HEK293 (cell line): Measurements from ENCODE around the gene C1QC.

ENCODE experiments used
- CTCF ChIA-PET: fragments of 350-600 bp; formaldehyde crosslinking; extraction: SDS; loops from one replicate; lab custom pipeline; 2021; ENCODE audit warnings: antibody characterized with exemption; lab: Yijun Ruan, JAX
- POLR2A ChIA-PET: fragments of 300-600 bp; formaldehyde crosslinking; extraction: SDS; loops from one replicate; lab custom pipeline; 2020; ENCODE audit warnings: antibody characterized with exemption, inconsistent platforms; lab: Yijun Ruan, JAX
- H3K27ac ChIP-seq: fragments of 200-500 bp; sonication (Bioruptor generic); 2 replicates; pipeline ENCODE4 v1.5.1; 2014; ENCODE audit warnings: low read depth, low read length, control low read depth, inconsistent platforms; ENCODE audit errors: extremely low read depth
- H3K36me3 ChIP-seq, 2 experiments: fragments of 200-500 bp in 1 of 2; sonication (Bioruptor generic) in 1 of 2; 1 replicate in 1 of 2; 2 replicates in 1 of 2; pipeline ENCODE4 v1.5.1; 2014 to 2017; ENCODE audit warnings: inconsistent platforms in 2 of 2, low read length in 2 of 2; ENCODE audit not compliant: control insufficient read depth in 2 of 2, insufficient read depth in 1 of 2
- H3K4me1 ChIP-seq: fragments of 200-500 bp; sonication (Bioruptor generic); 2 replicates; pipeline ENCODE4 v1.5.1; 2014; ENCODE audit warnings: mild to moderate bottlenecking, low read length, inconsistent platforms; ENCODE audit not compliant: control insufficient read depth, insufficient read depth
- H3K4me3 ChIP-seq: 2 replicates; pipeline ENCODE4 v1.5.1; 2011; ENCODE audit warnings: low read depth, mild to moderate bottlenecking, control low read depth, low read length, moderate library complexity
- H3K9me3 ChIP-seq: fragments of 200-500 bp; sonication (Bioruptor generic); 2 replicates; pipeline ENCODE4 v1.5.1; 2014; ENCODE audit warnings: low read depth, low read length, inconsistent platforms; ENCODE audit not compliant: control insufficient read depth, insufficient read depth
- EGR2 ChIP-seq: fragments of 450-650 bp; formaldehyde crosslinking; IDR thresholded peaks from 2 replicates; pipeline ENCODE4 v1.5.1; 2016; ENCODE audit warnings: low read depth, missing biosample characterization, missing genetic modification characterization
- GLIS2 ChIP-seq: fragments of 450-650 bp; formaldehyde crosslinking; IDR thresholded peaks from 2 replicates; pipeline ENCODE4 v1.5.1; 2016; ENCODE audit warnings: missing biosample characterization, missing genetic modification characterization
- HOXA7 ChIP-seq: sonication (generic); formaldehyde crosslinking; IDR thresholded peaks from 2 replicates; pipeline ENCODE4 v1.8.1; 2022; ENCODE audit warnings: missing genetic modification reagents, borderline replicate concordance
- OSR2 ChIP-seq: fragments of 450-650 bp; formaldehyde crosslinking; IDR thresholded peaks from 2 replicates; pipeline ENCODE4 v1.5.1; 2016; ENCODE audit warnings: missing biosample characterization, missing genetic modification characterization
- SP3 ChIP-seq: fragments of 450-650 bp; formaldehyde crosslinking; IDR thresholded peaks from 2 replicates; pipeline ENCODE4 v1.5.1; 2016; ENCODE audit warnings: missing biosample characterization, missing genetic modification characterization
- ZFHX2 ChIP-seq: fragments of 450-650 bp; formaldehyde crosslinking; conservative IDR thresholded peaks from 2 replicates; pipeline ENCODE4 v1.5.1; 2016; ENCODE audit warnings: missing biosample characterization, missing genetic modification characterization
- ZNF18 ChIP-seq: fragments of 450-650 bp; formaldehyde crosslinking; IDR thresholded peaks from 2 replicates; pipeline ENCODE4 v1.5.1; 2016; ENCODE audit warnings: missing biosample characterization, missing genetic modification characterization
- ZNF184 ChIP-seq: fragments of 450-650 bp; IDR thresholded peaks from 2 replicates; pipeline ENCODE4 v1.5.1; 2018; ENCODE audit warnings: missing biosample characterization, mild to moderate bottlenecking, missing genetic modification characterization
- ZNF394 ChIP-seq: fragments of 450-650 bp; formaldehyde crosslinking; IDR thresholded peaks from 2 replicates; pipeline ENCODE4 v1.5.1; 2016; ENCODE audit warnings: missing biosample characterization, missing genetic modification characterization, mild to moderate bottlenecking, moderate library complexity, borderline replicate concordance
- ZNF404 ChIP-seq: fragments of 450-650 bp; formaldehyde crosslinking; IDR thresholded peaks from 2 replicates; pipeline ENCODE4 v1.5.1; 2017; ENCODE audit warnings: missing biosample characterization, missing genetic modification characterization
- ZNF423 ChIP-seq: fragments of 450-650 bp; formaldehyde crosslinking; IDR thresholded peaks from 2 replicates; pipeline ENCODE4 v1.5.1; 2016; ENCODE audit warnings: missing biosample characterization, missing genetic modification characterization
- ZNF560 ChIP-seq: fragments of 450-650 bp; formaldehyde crosslinking; IDR thresholded peaks from 2 replicates; pipeline ENCODE4 v1.5.1; 2017; ENCODE audit warnings: missing biosample characterization, missing genetic modification characterization, borderline replicate concordance
- ZNF626 ChIP-seq: fragments of 450-650 bp; sonication (Bioruptor Pico); formaldehyde crosslinking; IDR thresholded peaks from 2 replicates; pipeline ENCODE4 v1.5.1; 2018; ENCODE audit warnings: missing biosample characterization, missing genetic modification characterization, inconsistent platforms
- ZNF629 ChIP-seq: fragments of 450-650 bp; formaldehyde crosslinking; IDR thresholded peaks from 2 replicates; pipeline ENCODE4 v1.5.1; 2017; ENCODE audit warnings: missing biosample characterization, missing genetic modification characterization
- ZNF768 ChIP-seq: fragments of 450-650 bp; formaldehyde crosslinking; IDR thresholded peaks from 2 replicates; pipeline ENCODE4 v1.5.1; 2018; ENCODE audit warnings: missing biosample characterization, mild to moderate bottlenecking, missing genetic modification characterization
- ZNF792 ChIP-seq: fragments of 450-650 bp; formaldehyde crosslinking; IDR thresholded peaks from 2 replicates; pipeline ENCODE4 v1.5.1; 2016; ENCODE audit warnings: missing biosample characterization, missing genetic modification characterization
- ZSCAN4 ChIP-seq: fragments of 450-650 bp; formaldehyde crosslinking; IDR thresholded peaks from 2 replicates; pipeline ENCODE4 v1.5.1; 2017; ENCODE audit warnings: missing biosample characterization, missing genetic modification characterization
- TF ChIP-seq, protein P1 (sequence below): fragments of 450-650 bp; formaldehyde crosslinking; IDR thresholded peaks from 2 replicates; pipeline ENCODE4 v1.5.1; 2017; ENCODE audit warnings: missing biosample characterization, missing genetic modification characterization
- TF ChIP-seq, protein P2 (sequence below): fragments of 450-650 bp; formaldehyde crosslinking; IDR thresholded peaks from 2 replicates; pipeline ENCODE4 v1.5.1; 2017; ENCODE audit warnings: missing biosample characterization, missing genetic modification characterization

Gene C1QC

GRCh38 chr1:22612671-22613571 lies 30.5 kb upstream of the C1QC start:
- POLR2A ChIA-PET: no interaction called here
- H3K9me3 ChIP-seq: no peaks in the 10 kb centered on the region
- TF ChIP-seq ZFHX2 (tag by site-specific recombination): 0 out of 2 replicates have a peak, but pooled peaks have one; percentile 9
- TF ChIP-seq EGR2 (tag by site-specific recombination): no peak
- TF ChIP-seq, protein P1, sequence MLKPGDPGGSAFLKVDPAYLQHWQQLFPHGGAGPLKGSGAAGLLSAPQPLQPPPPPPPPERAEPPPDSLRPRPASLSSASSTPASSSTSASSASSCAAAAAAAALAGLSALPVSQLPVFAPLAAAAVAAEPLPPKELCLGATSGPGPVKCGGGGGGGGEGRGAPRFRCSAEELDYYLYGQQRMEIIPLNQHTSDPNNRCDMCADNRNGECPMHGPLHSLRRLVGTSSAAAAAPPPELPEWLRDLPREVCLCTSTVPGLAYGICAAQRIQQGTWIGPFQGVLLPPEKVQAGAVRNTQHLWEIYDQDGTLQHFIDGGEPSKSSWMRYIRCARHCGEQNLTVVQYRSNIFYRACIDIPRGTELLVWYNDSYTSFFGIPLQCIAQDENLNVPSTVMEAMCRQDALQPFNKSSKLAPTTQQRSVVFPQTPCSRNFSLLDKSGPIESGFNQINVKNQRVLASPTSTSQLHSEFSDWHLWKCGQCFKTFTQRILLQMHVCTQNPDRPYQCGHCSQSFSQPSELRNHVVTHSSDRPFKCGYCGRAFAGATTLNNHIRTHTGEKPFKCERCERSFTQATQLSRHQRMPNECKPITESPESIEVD: no peak
- no peak for TF ChIP-seq ZNF626 (tag by site-specific recombination)
- no peak for TF ChIP-seq ZNF629 (tag by site-specific recombination)
- CTCF ChIA-PET: no interaction called here
- no peaks in the 10 kb centered on the region for H3K36me3 ChIP-seq
- no peak overlapping the region for H3K27ac ChIP-seq
- H3K4me1 ChIP-seq: no peaks in the 10 kb centered on the region
- no peak overlapping the region for H3K4me3 ChIP-seq

DNA sequence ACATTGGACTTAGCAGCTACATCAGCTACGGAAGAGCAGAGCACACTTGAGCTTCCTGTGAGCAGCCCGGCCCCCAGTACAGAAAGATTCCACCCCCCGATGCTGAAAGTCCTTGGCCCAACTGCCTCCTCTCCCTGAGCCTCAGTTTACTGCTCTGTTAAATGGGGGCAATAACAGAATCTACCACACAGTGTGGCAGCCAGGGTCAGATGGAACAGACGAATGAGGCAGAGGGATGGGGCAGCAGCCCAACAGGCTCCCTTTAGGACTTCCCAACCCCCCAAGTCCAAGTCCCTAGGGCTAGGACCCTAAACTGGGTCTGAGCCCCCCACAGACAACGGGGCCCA lies 29.9 kb upstream of the C1QC start:
- POLR2A ChIA-PET: no interaction called here
- CTCF ChIA-PET: no interaction called here
- H3K4me1 ChIP-seq: no peaks in the 10 kb centered on the region
- no peak overlapping the region for H3K4me3 ChIP-seq
- H3K27ac ChIP-seq: no peak overlapping the region
- H3K36me3 ChIP-seq: no peaks in the 10 kb centered on the region
- no peaks in the 10 kb centered on the region for H3K9me3 ChIP-seq
- TF ChIP-seq ZSCAN4 (no peak), ZNF18 (no peak), ZNF394 (tag by site-specific recombination) (no peak), ZNF768 (no peak), HOXA7 (CRISPR knock-in tag) (no peak), GLIS2 (tag by site-specific recombination) (no peak), ZNF792 (tag by site-specific recombination) (no peak), SP3 (tag by site-specific recombination) (no peak), ZNF423 (tag by site-specific recombination) (no peak), ZNF404 (no peak), ZNF184 (no peak), OSR2 (tag by site-specific recombination) (no peak)

DNA sequence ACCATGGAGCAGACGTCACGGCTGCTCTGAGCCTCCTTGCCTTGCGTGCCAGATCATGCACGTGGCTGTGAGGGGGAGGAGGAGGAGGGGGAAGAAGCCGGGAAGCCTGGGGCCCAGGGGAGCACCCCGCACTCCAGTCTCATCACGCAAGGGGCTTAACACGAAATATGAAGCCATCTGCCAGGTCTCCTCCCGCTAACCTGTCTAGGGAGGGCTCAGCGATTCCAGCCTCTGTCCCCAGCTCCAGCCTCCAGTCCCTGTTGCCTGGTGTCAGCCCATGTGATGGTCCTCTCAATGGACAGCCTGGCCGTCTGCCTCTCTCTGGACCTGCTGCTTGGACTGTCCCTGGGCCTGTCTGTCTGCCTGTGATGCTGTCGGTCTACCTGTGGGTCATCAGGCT lies 29.5 kb upstream of the C1QC start:
- POLR2A ChIA-PET: no interaction called here
- Histone ChIP-seq H3K27ac (no peak overlapping the region), H3K4me1 (no peaks in the 10 kb centered on the region), H3K36me3 (no peaks in the 10 kb centered on the region)
- CTCF ChIA-PET: no interaction called here
- TF ChIP-seq ZNF560 (tag by site-specific recombination): no peak
- TF ChIP-seq, protein P2, sequence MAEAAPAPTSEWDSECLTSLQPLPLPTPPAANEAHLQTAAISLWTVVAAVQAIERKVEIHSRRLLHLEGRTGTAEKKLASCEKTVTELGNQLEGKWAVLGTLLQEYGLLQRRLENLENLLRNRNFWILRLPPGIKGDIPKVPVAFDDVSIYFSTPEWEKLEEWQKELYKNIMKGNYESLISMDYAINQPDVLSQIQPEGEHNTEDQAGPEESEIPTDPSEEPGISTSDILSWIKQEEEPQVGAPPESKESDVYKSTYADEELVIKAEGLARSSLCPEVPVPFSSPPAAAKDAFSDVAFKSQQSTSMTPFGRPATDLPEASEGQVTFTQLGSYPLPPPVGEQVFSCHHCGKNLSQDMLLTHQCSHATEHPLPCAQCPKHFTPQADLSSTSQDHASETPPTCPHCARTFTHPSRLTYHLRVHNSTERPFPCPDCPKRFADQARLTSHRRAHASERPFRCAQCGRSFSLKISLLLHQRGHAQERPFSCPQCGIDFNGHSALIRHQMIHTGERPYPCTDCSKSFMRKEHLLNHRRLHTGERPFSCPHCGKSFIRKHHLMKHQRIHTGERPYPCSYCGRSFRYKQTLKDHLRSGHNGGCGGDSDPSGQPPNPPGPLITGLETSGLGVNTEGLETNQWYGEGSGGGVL (tag by site-specific recombination): peak; percentile 87
- TF ChIP-seq, all 188 proteins: peak for 1
- no peak overlapping the region for H3K4me3 ChIP-seq
- no peaks in the 10 kb centered on the region for H3K9me3 ChIP-seq
